ENCODE measurements around the gene LY6G6F. TPM values are rescaled to one million over a fixed set of nuclear protein-coding genes. Genes with fewer than 3 reads are reported as not detected.

Gene LY6G6F
- total and polyA plus RNA-seq, 8 donors: not detected

- Histone ChIP-seq H3K4me1 (no peaks in the 10 kb centered on the region), H3K9me3 (no peaks in the 10 kb centered on the region), H3K27ac (no peak overlapping the region), H3K36me3 (peaks cover 0 to 14% (median 12%) of the 10 kb centered on the region in 3 donors), H3K27me3 (no peaks in the 10 kb centered on the region), H3K4me3 (no peak overlapping the region)
- DNase-seq: no peak
- intact Hi-C loops (cut with DNase I): no loop called here
- no peak for TF ChIP-seq CTCF (IDR thresholded peaks at IDR 0.05)
- FAIRE-seq: no peak
- 88 to 90% methylated on average over 8 of the region's 8 CpGs for WGBS, 2 donors
- ATAC-seq: no peak
These were observed 19.3 kb upstream of the LY6G6F start for GRCh38 chr6:31687321-31687720.

GRCh38 chr6:31687860-31688693, 18.6 kb upstream of the LY6G6F start:
- no peak for ATAC-seq
- Histone ChIP-seq H3K27ac (no peak overlapping the region), H3K36me3 (peaks cover 0 to 17% (median 12%) of the 10 kb centered on the region in 3 donors), H3K4me1 (no peaks in the 10 kb centered on the region), H3K27me3 (no peaks in the 10 kb centered on the region), H3K9me3 (no peaks in the 10 kb centered on the region), H3K4me3 (no peak overlapping the region)
- no peak for DNase-seq
- TF ChIP-seq CTCF (IDR thresholded peaks at IDR 0.05): no peak
- FAIRE-seq: no peak
- intact Hi-C loops (cut with DNase I): no loop called here
- WGBS, 2 donors: 84 to 85% methylated on average over 14 of the region's 14 CpGs

GRCh38 chr6:31689249-31690110, 17.2 kb upstream of the LY6G6F start:
- ATAC-seq: peak in 1 of 4 donors; percentile 16
- no peak overlapping the region for H3K27ac ChIP-seq
- H3K9me3 ChIP-seq: no peaks in the 10 kb centered on the region
- no peak for DNase-seq
- H3K4me3 ChIP-seq: no peak overlapping the region
- peaks cover 0 to 20% (median 17%) of the 10 kb centered on the region in 3 donors for H3K36me3 ChIP-seq
- no peak for FAIRE-seq
- intact Hi-C loops (cut with DNase I): no loop called here
- no peaks in the 10 kb centered on the region for H3K27me3 ChIP-seq
- WGBS, 2 donors: 78 to 81% methylated on average over 11 of the region's 11 CpGs
- H3K4me1 ChIP-seq: no peaks in the 10 kb centered on the region
- peak in 1 of 4 donors; percentile 9 for TF ChIP-seq CTCF (IDR thresholded peaks at IDR 0.05)

GRCh38 chr6:31690231-31691077, 16.2 kb upstream of the LY6G6F start:
- ATAC-seq: peak in 1 of 4 donors; percentile 41
- H3K4me1 ChIP-seq: no peaks in the 10 kb centered on the region
- 71 to 75% methylated on average over 10 of the region's 10 CpGs for WGBS, 2 donors
- no peak for TF ChIP-seq CTCF (IDR thresholded peaks at IDR 0.05)
- no peak overlapping the region for H3K27ac ChIP-seq
- H3K9me3 ChIP-seq: no peaks in the 10 kb centered on the region
- no peaks in the 10 kb centered on the region for H3K27me3 ChIP-seq
- intact Hi-C loops (cut with DNase I): no loop called here
- H3K4me3 ChIP-seq: no peak overlapping the region
- no peak for DNase-seq
- peaks cover 0 to 20% (median 17%) of the 10 kb centered on the region in 3 donors for H3K36me3 ChIP-seq
- FAIRE-seq: no peak

Data from pancreas (tissue), 10 donors.